Measurements from ENCODE around the gene ZNF576.
"Not testable (repeated sequence)": the region's sequence is repeated elsewhere in the genome, so short reads cannot be mapped to it uniquely, and the experiment has no call there.

DNA sequence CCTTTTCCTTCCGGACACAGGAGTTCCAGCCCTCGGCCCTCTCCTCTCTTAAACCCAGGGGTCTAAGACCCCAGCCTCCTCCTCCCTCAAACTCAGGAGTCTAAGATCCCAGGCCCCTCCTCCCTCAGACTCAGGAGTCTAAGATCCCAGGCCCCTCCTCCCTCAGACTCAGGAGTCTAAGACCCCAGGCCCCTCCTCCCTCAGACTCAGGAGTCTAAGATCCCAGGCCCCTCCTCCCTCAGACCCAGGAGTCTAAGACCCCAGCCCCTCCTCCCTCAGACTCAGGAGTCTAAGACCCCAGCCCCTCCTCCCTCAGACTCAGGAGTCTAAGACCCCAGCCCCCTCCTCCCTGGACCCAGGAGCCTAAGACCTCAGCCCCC lies 39.2 kb downstream of the ZNF576 start:
- TF ChIP-seq EZH2 (IDR thresholded peaks at IDR 0.05; ENCODE audit: insufficient read depth, low read length): not testable (repeated sequence)
- TF ChIP-seq, protein P1, sequence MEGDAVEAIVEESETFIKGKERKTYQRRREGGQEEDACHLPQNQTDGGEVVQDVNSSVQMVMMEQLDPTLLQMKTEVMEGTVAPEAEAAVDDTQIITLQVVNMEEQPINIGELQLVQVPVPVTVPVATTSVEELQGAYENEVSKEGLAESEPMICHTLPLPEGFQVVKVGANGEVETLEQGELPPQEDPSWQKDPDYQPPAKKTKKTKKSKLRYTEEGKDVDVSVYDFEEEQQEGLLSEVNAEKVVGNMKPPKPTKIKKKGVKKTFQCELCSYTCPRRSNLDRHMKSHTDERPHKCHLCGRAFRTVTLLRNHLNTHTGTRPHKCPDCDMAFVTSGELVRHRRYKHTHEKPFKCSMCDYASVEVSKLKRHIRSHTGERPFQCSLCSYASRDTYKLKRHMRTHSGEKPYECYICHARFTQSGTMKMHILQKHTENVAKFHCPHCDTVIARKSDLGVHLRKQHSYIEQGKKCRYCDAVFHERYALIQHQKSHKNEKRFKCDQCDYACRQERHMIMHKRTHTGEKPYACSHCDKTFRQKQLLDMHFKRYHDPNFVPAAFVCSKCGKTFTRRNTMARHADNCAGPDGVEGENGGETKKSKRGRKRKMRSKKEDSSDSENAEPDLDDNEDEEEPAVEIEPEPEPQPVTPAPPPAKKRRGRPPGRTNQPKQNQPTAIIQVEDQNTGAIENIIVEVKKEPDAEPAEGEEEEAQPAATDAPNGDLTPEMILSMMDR (IDR thresholded peaks at IDR 0.05; ENCODE audit: insufficient read depth, low read depth, low read length): not testable (repeated sequence)
